ENCODE data around the gene TNIP2. TPM values are rescaled to one million over a fixed set of nuclear protein-coding genes. Genes with fewer than 3 reads are reported as not detected.
A peak's percentile ranks its signal among the peaks of the same experiment; 100 is the strongest.

TNIP2 gene
- total and polyA plus RNA-seq, 2 of the 8 experiments (the other 6 are each of a cell fraction or from before 2014, with no cell fraction given) = 23.7 to 37.7 TPM

- no peak overlapping the region for H3K4ac ChIP-seq (replicated peaks; ENCODE audit: insufficient read length, low read depth, low read length)
- no peaks in the 10 kb centered on the region for H3K79me1 ChIP-seq (ENCODE audit: low read depth, low read length)
- DNase-seq (ENCODE audit: low read depth in 1 of 2, low spot score in 2 of 2) (no peak), FAIRE-seq (no peak)
- no peak overlapping the region for H2BK15ac ChIP-seq (ENCODE audit: low read length)
- H3K4me1 ChIP-seq (replicated peaks in 1 of 4; ENCODE audit: control insufficient read depth in 3 of 4, insufficient read depth in 4 of 4, low read length in 3 of 4) = peaks cover 0 to 7% (median 6%) of the 10 kb centered on the region in 4 experiments; a peak in 6 of 7 replicates
- H2BK12ac ChIP-seq (ENCODE audit: low read depth, low read length) = no peak overlapping the region; the same call in 1 of the 2 replicates
- H3K56ac ChIP-seq (replicated peaks; ENCODE audit: insufficient read length, low read depth, low read length) = no peak overlapping the region
- H3K23ac ChIP-seq (ENCODE audit: insufficient read length) = no peak overlapping the region
- no peak overlapping the region for H4K5ac ChIP-seq (ENCODE audit: insufficient read length, low read depth, low read length)
- no peaks in the 10 kb centered on the region for H3K79me2 ChIP-seq (ENCODE audit: control insufficient read depth in 1 of 2, insufficient read depth in 2 of 2, low read length in 2 of 2)
- CTCF ChIA-PET (ENCODE audit: partially characterized antibody) = interaction anchor here (1.3 to 1.6 kb wide), 4 partner anchors 9 to 183 kb away, joined by 4 to 6 read pairs (median 4); no protein-coding TSS in a partner anchor
- no peak overlapping the region for H2AFZ ChIP-seq (ENCODE audit: low read length)
- no peak overlapping the region for H3K27ac ChIP-seq (ENCODE audit: low read depth, low read length)
- no peak overlapping the region for H4K91ac ChIP-seq (replicated peaks; ENCODE audit: insufficient read length, low read length)
- no peak overlapping the region for H2BK120ac ChIP-seq (replicated peaks; ENCODE audit: low read depth, low read length)
- H2AK5ac ChIP-seq (ENCODE audit: low read depth, low read length) = no peak overlapping the region
- H3K9ac ChIP-seq (replicated peaks in 1 of 4; ENCODE audit: extremely low read depth in 1 of 4, low read depth in 3 of 4, low read length in 3 of 4) = no peak overlapping the region
- H3K36me3 ChIP-seq (ENCODE audit: control insufficient read depth in 2 of 4, insufficient read depth in 4 of 4, low read length in 3 of 4) = no peaks in the 10 kb centered on the region
- H2BK20ac ChIP-seq (ENCODE audit: low read length) = peak overlapping the region; percentile 26; the same call in 1 of the 2 replicates
- TF ChIP-seq KDM4A (IDR thresholded peaks at IDR 0.05; ENCODE audit: low read depth, low read length, severe bottlenecking) (no peak), RNF2 (IDR thresholded peaks at IDR 0.05; ENCODE audit: borderline replicate concordance, low read depth, low read length, missing control alignments, poor library complexity, severe bottlenecking) (no peak), CHD1 (IDR thresholded peaks at IDR 0.05; ENCODE audit: low read depth, low read length) (no peak), ASH2L (IDR thresholded peaks at IDR 0.05; ENCODE audit: low read length) (no peak), BRCA1 (IDR thresholded peaks at IDR 0.05; ENCODE audit: low read depth, low read length) (no peak)
- POLR2A ChIA-PET (ENCODE audit: partially characterized antibody) = interaction anchor here (0.9 to 1.4 kb wide), 2 partner anchors 10 to 47 kb away, joined by 3 read pairs; no protein-coding TSS in a partner anchor
- no peaks in the 10 kb centered on the region for H3K27me3 ChIP-seq (replicated peaks in 1 of 4; ENCODE audit: control insufficient read depth in 3 of 4, extremely low read depth in 1 of 4, insufficient read depth in 3 of 4, low read length in 3 of 4)
- H3K23me2 ChIP-seq (ENCODE audit: low read depth, low read length) = no peaks in the 10 kb centered on the region
- no peak overlapping the region for H3K4me3 ChIP-seq (ENCODE audit: extremely low read depth in 1 of 4, insufficient read depth in 2 of 4, low read depth in 3 of 4, low read length in 4 of 4)
- H3K9me3 ChIP-seq (ENCODE audit: insufficient read depth in 2 of 2, low read depth in 1 of 2, low read length in 1 of 2) = no peaks in the 10 kb centered on the region; a peak in 1 of 4 replicates
- H4K20me1 ChIP-seq (replicated peaks in 1 of 2; ENCODE audit: control insufficient read depth in 1 of 2, insufficient read depth in 2 of 2, low read length in 2 of 2) = no peaks in the 10 kb centered on the region
- no peak overlapping the region; the same call in 1 of the 2 replicates for H2BK5ac ChIP-seq (ENCODE audit: low read depth, low read length)
- H3K4me2 ChIP-seq (ENCODE audit: insufficient read depth in 1 of 2, low read depth in 2 of 2, low read length in 2 of 2) = no peak overlapping the region
- no peak overlapping the region for H3K14ac ChIP-seq (ENCODE audit: insufficient read length)
- no peak overlapping the region for H4K8ac ChIP-seq (ENCODE audit: extremely low read depth, insufficient read depth, low read length)
- WGBS, 2 experiments (ENCODE audit: extremely low coverage in 1 of 2, insufficient coverage in 1 of 2, insufficient read length in 1 of 2, insufficient replicate concordance in 2 of 2, low coverage in 1 of 2, low lambda C conversion rate in 2 of 2, missing lambda C conversion rate in 1 of 2) = 89% methylated on average over 3 of the region's 3 CpGs; no CpG with 5 or more reads in 1 of the 2 experiments
- no peak overlapping the region for H3K18ac ChIP-seq (ENCODE audit: extremely low read depth, low read length)
These were observed 15.1 kb upstream of the TNIP2 start for GRCh38 chr4:2771264-2771663.
